ENCODE results near the gene CHIT1. TPM values are rescaled to one million over a fixed set of nuclear protein-coding genes. Genes with fewer than 3 reads are reported as not detected.

Gene CHIT1
- total RNA-seq, 4 donors from 2014 or later: 0.49 to 244 (median 5.6) TPM

- no peak for TF ChIP-seq CTCF (IDR thresholded peaks at IDR 0.05; ENCODE audit: low read depth)
Measured at GRCh38 chr1:203210988-203211387, 18.5 kb downstream of the CHIT1 start.

GRCh38 chr1:203210350-203210749 is 19.1 kb downstream of the CHIT1 start:
- no peak for TF ChIP-seq CTCF (IDR thresholded peaks at IDR 0.05; ENCODE audit: low read depth)

GRCh38 chr1:203208181-203208580 is 21.3 kb downstream of the CHIT1 start:
- TF ChIP-seq CTCF (IDR thresholded peaks at IDR 0.05; ENCODE audit: low read depth): no peak

GRCh38 chr1:203207751-203208150 is 21.7 kb downstream of the CHIT1 start:
- no peak for TF ChIP-seq CTCF (IDR thresholded peaks at IDR 0.05; ENCODE audit: low read depth)

GRCh38 chr1:203206129-203206687 is 23.3 kb downstream of the CHIT1 start:
- no peak for TF ChIP-seq CTCF (IDR thresholded peaks at IDR 0.05; ENCODE audit: low read depth)

GRCh38 chr1:203204756-203205155 is 24.7 kb downstream of the CHIT1 start:
- TF ChIP-seq CTCF (IDR thresholded peaks at IDR 0.05; ENCODE audit: low read depth): no peak

- no peak for TF ChIP-seq CTCF (IDR thresholded peaks at IDR 0.05; ENCODE audit: low read depth)
Measured at GRCh38 chr1:203202431-203203245, 26.8 kb downstream of the CHIT1 start.

Data from subcutaneous adipose tissue (tissue), 4 donors.